ENCODE results near the gene ZBTB25. TPM values are rescaled to one million over a fixed set of nuclear protein-coding genes. Genes with fewer than 3 reads are reported as not detected.

Gene ZBTB25
- total RNA-seq, 6 donors from 2014 or later = 5.9 to 31.4 (median 10.3) TPM

GRCh38 chr14:64504310-64504896 is 765 bp upstream of the ZBTB25 start, which contains the start of gene ZBTB1:
ZBTB1 (plus strand) TSS chr14:64504770; CDS start chr14:64521505, 16,735 bp downstream.
- WGBS, 2 donors = 1 to 2% methylated on average over 13 to 16 of the region's 63 CpGs
- no peaks in the 10 kb centered on the region for H3K9me3 ChIP-seq
- ATAC-seq (ENCODE audit: low FRiP score in 2 of 2) (peak; percentile 81 to 86), DNase-seq (peak; percentile 90 to 97)
- peak within 1 kb of the TSS; percentile 95 to 100 (median 100) for H3K27ac ChIP-seq
- TF ChIP-seq EP300 (IDR thresholded peaks at IDR 0.05) = no peak
- peak in 3 of 4 donors; percentile 80 to 93 (median 92) for TF ChIP-seq POLR2A (IDR thresholded peaks at IDR 0.05)
- TF ChIP-seq, protein P1, sequence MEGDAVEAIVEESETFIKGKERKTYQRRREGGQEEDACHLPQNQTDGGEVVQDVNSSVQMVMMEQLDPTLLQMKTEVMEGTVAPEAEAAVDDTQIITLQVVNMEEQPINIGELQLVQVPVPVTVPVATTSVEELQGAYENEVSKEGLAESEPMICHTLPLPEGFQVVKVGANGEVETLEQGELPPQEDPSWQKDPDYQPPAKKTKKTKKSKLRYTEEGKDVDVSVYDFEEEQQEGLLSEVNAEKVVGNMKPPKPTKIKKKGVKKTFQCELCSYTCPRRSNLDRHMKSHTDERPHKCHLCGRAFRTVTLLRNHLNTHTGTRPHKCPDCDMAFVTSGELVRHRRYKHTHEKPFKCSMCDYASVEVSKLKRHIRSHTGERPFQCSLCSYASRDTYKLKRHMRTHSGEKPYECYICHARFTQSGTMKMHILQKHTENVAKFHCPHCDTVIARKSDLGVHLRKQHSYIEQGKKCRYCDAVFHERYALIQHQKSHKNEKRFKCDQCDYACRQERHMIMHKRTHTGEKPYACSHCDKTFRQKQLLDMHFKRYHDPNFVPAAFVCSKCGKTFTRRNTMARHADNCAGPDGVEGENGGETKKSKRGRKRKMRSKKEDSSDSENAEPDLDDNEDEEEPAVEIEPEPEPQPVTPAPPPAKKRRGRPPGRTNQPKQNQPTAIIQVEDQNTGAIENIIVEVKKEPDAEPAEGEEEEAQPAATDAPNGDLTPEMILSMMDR (IDR thresholded peaks at IDR 0.05) = peak in 2 of 6 experiments; percentile 7 to 18
- TF ChIP-seq POLR2AphosphoS5 (IDR thresholded peaks at IDR 0.05) = peak; percentile 53 to 83
- peak within 1 kb of the TSS; percentile 42 to 88 (median 65) for H3K4me3 ChIP-seq
- no peaks in the 10 kb centered on the region for H3K27me3 ChIP-seq
- H3K4me1 ChIP-seq = peaks cover 47 to 75% (median 58%) of the 10 kb centered on the region in 4 donors
- no peaks in the 10 kb centered on the region for H3K36me3 ChIP-seq

DNA sequence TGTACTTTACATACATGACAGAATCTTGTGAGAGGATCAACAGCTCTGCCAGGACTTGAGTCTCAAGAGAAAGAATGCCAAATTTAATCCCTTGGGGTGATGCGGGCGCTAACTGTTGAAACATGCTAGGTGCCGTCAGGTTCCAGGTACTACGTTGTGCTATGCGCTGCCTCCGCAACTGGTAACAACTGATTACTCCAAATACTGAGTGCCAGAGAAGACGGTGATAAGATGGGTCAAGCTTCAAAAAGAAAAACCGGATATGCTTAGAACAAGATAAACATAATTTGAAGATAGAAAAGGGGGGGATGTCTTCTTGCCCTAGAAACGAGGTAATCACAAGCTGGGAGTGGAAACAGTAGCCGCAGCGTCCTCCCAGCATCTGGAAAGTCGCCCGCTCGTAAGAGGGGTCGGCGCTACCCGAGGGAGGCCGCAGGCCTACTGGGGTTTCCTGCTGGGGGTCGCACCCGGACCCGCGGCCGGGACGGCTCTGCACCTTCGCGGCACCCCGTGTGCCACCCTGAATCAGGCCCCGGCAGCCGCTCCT is 678 bp downstream of the ZBTB25 start:
- ATAC-seq (ENCODE audit: low FRiP score in 2 of 2) (no peak), DNase-seq (peak in 1 of 2 donors; percentile 55)
- Histone ChIP-seq H3K27ac (peak overlapping the region; percentile 95 to 100 (median 100)), H3K4me1 (peaks cover 42 to 65% (median 48%) of the 10 kb centered on the region in 4 donors), H3K4me3 (peak overlapping the region; percentile 42 to 88 (median 65)), H3K9me3 (no peaks in the 10 kb centered on the region), H3K27me3 (no peaks in the 10 kb centered on the region), H3K36me3 (peaks cover 0 to 2% (median 0%) of the 10 kb centered on the region in 4 donors)
- TF ChIP-seq, protein P1 (IDR thresholded peaks at IDR 0.05) = no peak
- TF ChIP-seq EP300 (IDR thresholded peaks at IDR 0.05) (no peak), POLR2A (IDR thresholded peaks at IDR 0.05) (no peak), POLR2AphosphoS5 (IDR thresholded peaks at IDR 0.05) (no peak)
- 0 to 1% methylated on average over 17 to 29 of the region's 29 CpGs for WGBS, 2 donors

- Histone ChIP-seq H3K27ac (peak overlapping the region; percentile 95 to 100 (median 100)), H3K4me1 (peaks cover 38 to 60% (median 44%) of the 10 kb centered on the region in 4 donors), H3K9me3 (no peaks in the 10 kb centered on the region), H3K27me3 (no peaks in the 10 kb centered on the region), H3K36me3 (peaks cover 0 to 3% (median 0%) of the 10 kb centered on the region in 4 donors), H3K4me3 (peak overlapping the region; percentile 42 to 88 (median 65))
- no peak for TF ChIP-seq POLR2A (IDR thresholded peaks at IDR 0.05)
- 55 to 59% methylated on average over 6 of the region's 6 CpGs for WGBS, 2 donors
- no peak for DNase-seq
- ATAC-seq (ENCODE audit: low FRiP score in 2 of 2) = no peak
Observed at GRCh38 chr14:64502456-64502855, 1.2 kb downstream of the ZBTB25 start.

DNA sequence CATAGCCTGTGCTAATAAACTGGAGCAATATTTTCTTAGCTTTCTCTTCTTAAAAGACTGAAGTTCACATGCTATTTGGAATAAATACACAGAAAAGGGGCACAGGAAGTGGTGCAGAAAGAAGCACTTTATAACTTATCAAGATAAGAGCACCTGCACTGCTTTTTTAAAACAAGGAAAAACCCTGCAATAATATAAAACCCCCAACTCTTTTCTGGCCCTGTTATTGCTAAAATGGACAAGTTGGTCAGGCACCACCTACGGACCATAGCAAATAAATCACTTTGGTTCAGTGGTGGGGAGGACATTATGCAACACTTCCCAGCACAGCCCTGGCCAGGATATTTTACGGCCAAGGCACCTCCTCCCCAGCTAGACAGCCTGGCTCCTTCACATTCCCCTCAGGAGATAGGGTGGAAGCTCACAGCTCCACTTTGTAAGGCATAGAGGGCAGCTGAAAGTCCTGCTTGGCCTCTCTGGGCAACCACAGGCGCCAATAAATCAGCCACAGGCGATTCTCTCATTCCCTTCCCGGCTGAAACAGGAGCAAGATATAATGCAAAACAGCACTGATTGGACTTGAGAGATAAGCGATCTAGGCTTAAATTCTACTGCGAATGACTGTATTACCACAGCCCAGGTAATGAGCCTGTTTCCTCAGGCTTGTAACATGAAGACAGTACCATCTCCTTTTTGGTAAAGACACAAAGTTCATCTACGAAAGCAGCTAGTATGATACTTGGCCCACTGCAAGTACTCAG is 2.0 kb downstream of the ZBTB25 start:
- TF ChIP-seq POLR2AphosphoS5 (IDR thresholded peaks at IDR 0.05) (peak; percentile 55 to 67), EP300 (IDR thresholded peaks at IDR 0.05) (no peak), POLR2A (IDR thresholded peaks at IDR 0.05) (peak in 2 of 4 donors; percentile 52 to 54)
- TF ChIP-seq, protein P1 (IDR thresholded peaks at IDR 0.05) = peak in 1 of 6 experiments; percentile 18
- DNase-seq (peak in 1 of 2 donors; percentile 76), ATAC-seq (ENCODE audit: low FRiP score in 2 of 2) (peak in 1 of 2 donors; percentile 17)
- Histone ChIP-seq H3K4me3 (peak overlapping the region in 2 of 4 donors; percentile 58 to 72), H3K27me3 (no peaks in the 10 kb centered on the region), H3K4me1 (peaks cover 31 to 51% (median 35%) of the 10 kb centered on the region in 4 donors), H3K9me3 (no peaks in the 10 kb centered on the region), H3K36me3 (peaks cover 0 to 3% (median 0%) of the 10 kb centered on the region in 4 donors), H3K27ac (peak overlapping the region; percentile 95 to 100 (median 100))
- WGBS, 2 donors = 39 to 54% methylated on average over 7 to 8 of the region's 8 CpGs

- no peak for TF ChIP-seq POLR2A (IDR thresholded peaks at IDR 0.05)
- TF ChIP-seq, protein P1 (IDR thresholded peaks at IDR 0.05) = no peak
- TF ChIP-seq POLR2AphosphoS5 (IDR thresholded peaks at IDR 0.05) = no peak
- TF ChIP-seq EP300 (IDR thresholded peaks at IDR 0.05) = no peak
- Histone ChIP-seq H3K9me3 (no peaks in the 10 kb centered on the region), H3K4me3 (no peak overlapping the region), H3K27ac (peak overlapping the region in 1 of 4 donors; percentile 100), H3K4me1 (peaks cover 22 to 41% (median 27%) of the 10 kb centered on the region in 4 donors), H3K27me3 (no peaks in the 10 kb centered on the region), H3K36me3 (peaks cover 0 to 7% (median 3%) of the 10 kb centered on the region in 4 donors)
- DNase-seq = no peak
- ATAC-seq (ENCODE audit: low FRiP score in 2 of 2) = no peak
- 74 to 88% methylated on average over 1 of the region's 1 CpG for WGBS, 2 donors
Observed at GRCh38 chr14:64500088-64500487, 3.5 kb downstream of the ZBTB25 start.

Data from upper lobe of left lung (tissue), 6 donors.